Midbrain (tissue), 1 donor: ENCODE data around the gene BCO2.

Source experiments
- DNase-seq: peaks from one replicate; lab custom pipeline; 2025; lab: John Stamatoyannopoulos, UW

The BCO2 gene

GRCh38 chr11:112249871-112250610, 74.7 kb downstream of the BCO2 start:
- no peak for DNase-seq

GRCh38 chr11:112253605-112254242, 78.4 kb downstream of the BCO2 start:
- DNase-seq: no peak

- DNase-seq: no peak
Observed at GRCh38 chr11:112255067-112255720, 79.9 kb downstream of the BCO2 start.

- DNase-seq: no peak
Observed at GRCh38 chr11:112260490-112260889, 85.2 kb downstream of the BCO2 start, which contains the start of gene PLET1. PLET1 (minus strand) TSS chr11:112260860; CDS start chr11:112260589, 271 bp downstream.

- no peak for DNase-seq
Observed at GRCh38 chr11:112265659-112266409, 90.5 kb downstream of the BCO2 start.

- no peak for DNase-seq
Observed at GRCh38 chr11:112266410-112266778, 91.1 kb downstream of the BCO2 start.

GRCh38 chr11:112267188-112267591, 91.9 kb downstream of the BCO2 start:
- no peak for DNase-seq

- no peak for DNase-seq
Observed at GRCh38 chr11:112268406-112268805, 93.1 kb downstream of the BCO2 start.
